CD8-positive, alpha-beta memory T cell (primary cell): ENCODE measurements around the gene FATE1. TPM values are rescaled to one million over a fixed set of nuclear protein-coding genes. Genes with fewer than 3 reads are reported as not detected.

Experiments
- CTCF ChIA-PET: fragments of 350-600 bp; sonication (Branson Sonifier 250); formaldehyde crosslinking; loops from one replicate; lab custom pipeline; 2021; ENCODE audit warnings: antibody characterized with exemption; lab: Charles Lee
- POLR2A ChIA-PET: fragments of 350-600 bp; sonication (Branson Sonifier 250); formaldehyde crosslinking; loops from one replicate; lab custom pipeline; 2021; ENCODE audit warnings: antibody characterized with exemption; lab: Charles Lee
- DNase-seq, 5 donors: peaks; one replicate each; pipeline versions ENCODE4 v3.0.0 to v3.0.0-alpha.2; 2020 to 2022; ENCODE audit warnings: mixed read lengths in 1 of 5
- H3K27ac ChIP-seq: one replicate; pipeline ENCODE4 v1.7.0; 2013; ENCODE audit warnings: low read depth, mild to moderate bottlenecking, low read length, moderate library complexity
- H3K27me3 ChIP-seq: 2 replicates; pipeline ENCODE4 v1.7.0; 2013; ENCODE audit warnings: low read length, mild to moderate bottlenecking; ENCODE audit not compliant: insufficient read depth, poor library complexity, severe bottlenecking
- H3K36me3 ChIP-seq: 2 replicates; pipeline ENCODE4 v1.7.0; 2013; ENCODE audit warnings: mild to moderate bottlenecking, low read length, moderate library complexity; ENCODE audit not compliant: insufficient read depth
- H3K4me1 ChIP-seq: 2 replicates; pipeline ENCODE4 v1.7.0; 2013; ENCODE audit warnings: mild to moderate bottlenecking, low read length, moderate library complexity; ENCODE audit not compliant: insufficient read depth
- H3K4me3 ChIP-seq: 2 replicates; pipeline ENCODE4 v1.7.0; 2013; ENCODE audit warnings: mild to moderate bottlenecking, low read length
- H3K9me3 ChIP-seq: 2 replicates; pipeline ENCODE4 v1.7.0; 2013; ENCODE audit warnings: mild to moderate bottlenecking, low read length
- H3K27ac Mint-ChIP-seq, 8 donors: one replicate each; pipeline ENCODE4 v1.8.0; 2020 to 2021; ENCODE audit warnings: mixed read lengths in 8 of 8, mild to moderate bottlenecking in 6 of 8, inconsistent platforms in 3 of 8, moderate library complexity in 3 of 8
- H3K27me3 Mint-ChIP-seq, 2 donors: one replicate each; pipeline ENCODE4 v1.8.0; 2020 to 2021; ENCODE audit warnings: mixed read lengths in 2 of 2, mild to moderate bottlenecking in 1 of 2, moderate library complexity in 1 of 2
- H3K36me3 Mint-ChIP-seq, 3 donors: one replicate each; pipeline ENCODE4 v1.8.0; 2020 to 2021; ENCODE audit warnings: mixed read lengths in 3 of 3, inconsistent platforms in 1 of 3, mild to moderate bottlenecking in 1 of 3
- H3K4me1 Mint-ChIP-seq, 3 donors: one replicate each; pipeline ENCODE4 v1.8.0; 2020 to 2021; ENCODE audit warnings: mixed read lengths in 3 of 3, inconsistent platforms in 1 of 3, mild to moderate bottlenecking in 1 of 3
- H3K4me3 Mint-ChIP-seq, 7 donors: one replicate each; pipeline ENCODE4 v1.8.0; 2020 to 2021; ENCODE audit warnings: mixed read lengths in 7 of 7, mild to moderate bottlenecking in 6 of 7, moderate library complexity in 4 of 7, inconsistent platforms in 2 of 7
- H3K9me3 Mint-ChIP-seq, 5 donors: one replicate each; pipeline ENCODE4 v1.8.0; 2020 to 2022; ENCODE audit warnings: mixed read lengths in 5 of 5, mild to moderate bottlenecking in 3 of 5, moderate library complexity in 2 of 5, inconsistent platforms in 1 of 5
- polyA plus RNA-seq: library from polyadenylated mRNA; unstranded; fragments of 300-500 nt; fragmentation: Illumina TruSeq; gene quantifications from one replicate; pipeline ENCODE4 v1.2.3, GENCODE V29; 2021
- total RNA-seq, 2 experiments: library from RNA; stranded (reverse); gene quantifications; one replicate each; pipeline ENCODE4 v1.2.3, GENCODE V29; 2021

The FATE1 gene
- total and polyA plus RNA-seq, 3 experiments from 2014 or later: not detected

DNA sequence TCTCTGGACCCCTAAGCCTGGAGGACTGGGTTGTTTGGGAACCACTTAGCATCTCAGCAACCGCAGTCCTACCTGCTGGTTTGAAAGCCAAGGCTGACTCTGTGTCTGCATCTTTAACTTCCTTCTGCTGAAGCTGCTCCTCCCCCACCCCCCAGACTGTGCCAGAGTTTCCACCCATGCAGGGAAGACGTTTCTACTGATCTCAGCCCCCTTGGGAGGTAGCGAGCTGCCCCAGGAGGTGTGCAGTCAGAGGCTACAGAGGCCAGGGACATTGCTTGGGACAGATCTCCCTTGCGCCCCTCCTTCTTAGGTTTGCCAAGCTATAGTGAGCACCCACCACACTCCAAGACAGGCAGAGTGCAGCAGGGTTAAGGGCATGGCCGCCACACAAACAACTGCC, 4.7 kb upstream of the FATE1 start:
- no peaks in the 10 kb centered on the region for H3K36me3 Mint-ChIP-seq
- H3K27ac Mint-ChIP-seq: no peak overlapping the region
- H3K4me1 ChIP-seq: no peaks in the 10 kb centered on the region
- no peaks in the 10 kb centered on the region for H3K9me3 Mint-ChIP-seq
- no peak overlapping the region for H3K4me3 ChIP-seq
- H3K4me1 Mint-ChIP-seq: no peaks in the 10 kb centered on the region
- H3K9me3 ChIP-seq: no peaks in the 10 kb centered on the region
- ChIA-PET CTCF (no interaction called here), POLR2A (no interaction called here)
- H3K27me3 ChIP-seq: no peaks in the 10 kb centered on the region
- DNase-seq: no peak
- H3K27me3 Mint-ChIP-seq: peaks cover 4 to 6% of the 10 kb centered on the region in 2 donors
- H3K4me3 Mint-ChIP-seq: no peak overlapping the region
- no peaks in the 10 kb centered on the region for H3K36me3 ChIP-seq
- no peak overlapping the region for H3K27ac ChIP-seq

DNA sequence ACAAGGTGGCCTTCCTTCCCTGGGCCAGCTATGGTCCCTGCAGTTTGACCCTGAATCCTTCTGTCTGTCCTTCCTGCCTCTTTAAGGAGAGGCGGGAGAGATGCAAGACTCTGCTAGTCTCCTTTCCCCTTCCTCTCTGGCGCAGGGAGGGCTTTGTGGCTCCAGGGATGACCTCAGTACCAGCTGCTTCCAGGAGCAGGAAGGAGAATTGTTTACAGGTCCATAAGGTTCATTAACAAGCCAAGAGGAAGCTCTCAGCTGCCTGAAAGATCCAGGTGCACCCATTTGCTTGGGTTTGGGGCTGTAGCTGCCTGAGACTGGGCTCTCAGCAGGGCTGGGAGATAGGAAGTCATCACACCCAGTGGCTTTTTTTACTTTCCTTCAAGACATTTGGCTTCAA, 4.0 kb upstream of the FATE1 start:
- CTCF ChIA-PET: no interaction called here
- H3K4me3 Mint-ChIP-seq: no peak overlapping the region

DNA sequence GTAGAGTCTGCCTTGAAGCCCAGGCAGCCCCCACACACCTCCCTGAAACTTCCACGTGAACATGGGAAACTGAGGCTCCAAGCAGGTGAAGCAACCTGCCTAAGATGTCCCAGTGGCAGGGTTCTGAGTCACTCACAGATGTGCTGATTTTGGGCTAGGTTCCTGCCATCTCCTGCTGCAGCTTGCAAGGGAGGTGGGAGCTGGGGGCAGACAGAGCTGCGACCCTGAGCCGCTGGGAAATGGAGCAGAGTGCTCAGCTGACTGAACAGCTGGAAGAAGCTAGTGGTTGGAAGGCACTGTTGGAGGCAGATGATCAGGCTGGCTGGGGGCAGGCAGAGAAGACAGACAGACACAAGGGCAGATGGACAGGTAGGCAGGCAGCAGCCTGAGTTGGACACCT, 3.6 kb upstream of the FATE1 start:
- Histone ChIP-seq H3K4me3 (no peak overlapping the region), H3K27me3 (no peaks in the 10 kb centered on the region), H3K4me1 (no peaks in the 10 kb centered on the region), H3K9me3 (no peaks in the 10 kb centered on the region), H3K36me3 (no peaks in the 10 kb centered on the region), H3K27ac (no peak overlapping the region)
- POLR2A ChIA-PET: no interaction called here
- Mint-ChIP-seq H3K4me3 (no peak overlapping the region), H3K9me3 (no peaks in the 10 kb centered on the region), H3K4me1 (no peaks in the 10 kb centered on the region), H3K27me3 (peaks cover 5 to 7% of the 10 kb centered on the region in 2 donors), H3K36me3 (no peaks in the 10 kb centered on the region), H3K27ac (no peak overlapping the region)
- CTCF ChIA-PET: no interaction called here
- no peak for DNase-seq

More for the DNA sequence above, 4.0 kb upstream of the FATE1 start:
- H3K27me3 Mint-ChIP-seq: peaks cover 6 to 7% of the 10 kb centered on the region in 2 donors
- no peaks in the 10 kb centered on the region for H3K27me3 ChIP-seq
- H3K9me3 ChIP-seq: no peaks in the 10 kb centered on the region
- no peaks in the 10 kb centered on the region for H3K9me3 Mint-ChIP-seq
- POLR2A ChIA-PET: no interaction called here
- H3K27ac Mint-ChIP-seq: peak overlapping the region in 1 of 8 donors; percentile 1
- H3K4me1 Mint-ChIP-seq: no peaks in the 10 kb centered on the region
- no peaks in the 10 kb centered on the region for H3K4me1 ChIP-seq
- H3K36me3 ChIP-seq: no peaks in the 10 kb centered on the region
- H3K27ac ChIP-seq: no peak overlapping the region
- no peak overlapping the region for H3K4me3 ChIP-seq
- no peak for DNase-seq
- no peaks in the 10 kb centered on the region for H3K36me3 Mint-ChIP-seq

DNA sequence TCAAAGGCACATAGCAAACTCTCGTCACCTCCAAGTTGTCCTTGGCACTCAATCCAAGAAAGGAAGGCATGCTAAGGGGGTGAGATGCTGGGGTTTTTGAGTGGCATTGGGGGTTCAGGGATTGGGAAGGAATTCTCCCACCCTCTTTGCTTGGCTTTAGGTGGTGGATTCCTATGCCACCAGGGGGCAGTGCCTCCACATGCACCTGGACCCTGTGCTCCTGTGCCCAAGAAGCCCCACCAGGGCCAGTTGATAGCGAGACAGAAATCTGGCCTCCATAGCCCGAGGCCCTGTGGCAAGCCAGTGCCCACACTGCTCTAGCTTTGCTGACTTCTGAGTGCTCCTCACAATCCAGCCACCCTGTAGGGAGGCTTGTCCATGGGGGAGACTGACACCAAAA, 2.0 kb upstream of the FATE1 start:
- H3K9me3 Mint-ChIP-seq: no peaks in the 10 kb centered on the region
- CTCF ChIA-PET: no interaction called here

DNA sequence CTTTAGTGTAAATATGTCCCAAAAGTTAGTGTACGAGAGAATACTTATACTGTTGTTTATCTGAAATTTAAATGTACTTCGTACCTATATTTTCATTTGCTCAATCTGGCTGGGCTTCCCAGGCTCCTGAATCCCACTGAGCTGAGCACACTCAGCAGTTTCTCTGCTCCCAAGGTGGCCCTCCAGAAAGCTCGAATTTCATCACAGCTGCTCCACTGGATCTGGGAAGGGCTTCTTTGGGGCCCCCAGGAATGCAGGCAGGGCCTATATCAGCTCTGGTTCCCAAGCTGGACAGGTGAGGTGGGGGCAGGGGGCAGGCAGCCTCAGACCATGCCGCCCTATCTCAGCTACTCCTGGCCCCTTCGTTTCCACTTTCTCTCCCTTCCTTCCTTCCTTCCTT, 1.5 kb upstream of the FATE1 start:
- CTCF ChIA-PET: no interaction called here
- H3K36me3 ChIP-seq: no peaks in the 10 kb centered on the region
- H3K4me1 Mint-ChIP-seq: no peaks in the 10 kb centered on the region
- no peak for DNase-seq
- H3K9me3 ChIP-seq: no peaks in the 10 kb centered on the region
- H3K27me3 Mint-ChIP-seq: peaks cover 3 to 7% of the 10 kb centered on the region in 2 donors
- H3K4me3 Mint-ChIP-seq: no peak overlapping the region
- no peaks in the 10 kb centered on the region for H3K36me3 Mint-ChIP-seq
- no peaks in the 10 kb centered on the region for H3K9me3 Mint-ChIP-seq
- no peaks in the 10 kb centered on the region for H3K27me3 ChIP-seq
- no peaks in the 10 kb centered on the region for H3K4me1 ChIP-seq
- POLR2A ChIA-PET: no interaction called here
- no peak overlapping the region for H3K27ac ChIP-seq
- no peak overlapping the region for H3K27ac Mint-ChIP-seq
- H3K4me3 ChIP-seq: no peak overlapping the region

More for the DNA sequence above, 2.0 kb upstream of the FATE1 start:
- Mint-ChIP-seq H3K4me1 (no peaks in the 10 kb centered on the region), H3K27me3 (peaks cover 3 to 7% of the 10 kb centered on the region in 2 donors), H3K4me3 (no peak overlapping the region), H3K36me3 (no peaks in the 10 kb centered on the region), H3K27ac (no peak overlapping the region)
- H3K36me3 ChIP-seq: no peaks in the 10 kb centered on the region
- no peaks in the 10 kb centered on the region for H3K9me3 ChIP-seq
- no peak for DNase-seq
- H3K27me3 ChIP-seq: no peaks in the 10 kb centered on the region
- H3K27ac ChIP-seq: no peak overlapping the region
- POLR2A ChIA-PET: no interaction called here
- no peaks in the 10 kb centered on the region for H3K4me1 ChIP-seq
- no peak overlapping the region for H3K4me3 ChIP-seq

DNA sequence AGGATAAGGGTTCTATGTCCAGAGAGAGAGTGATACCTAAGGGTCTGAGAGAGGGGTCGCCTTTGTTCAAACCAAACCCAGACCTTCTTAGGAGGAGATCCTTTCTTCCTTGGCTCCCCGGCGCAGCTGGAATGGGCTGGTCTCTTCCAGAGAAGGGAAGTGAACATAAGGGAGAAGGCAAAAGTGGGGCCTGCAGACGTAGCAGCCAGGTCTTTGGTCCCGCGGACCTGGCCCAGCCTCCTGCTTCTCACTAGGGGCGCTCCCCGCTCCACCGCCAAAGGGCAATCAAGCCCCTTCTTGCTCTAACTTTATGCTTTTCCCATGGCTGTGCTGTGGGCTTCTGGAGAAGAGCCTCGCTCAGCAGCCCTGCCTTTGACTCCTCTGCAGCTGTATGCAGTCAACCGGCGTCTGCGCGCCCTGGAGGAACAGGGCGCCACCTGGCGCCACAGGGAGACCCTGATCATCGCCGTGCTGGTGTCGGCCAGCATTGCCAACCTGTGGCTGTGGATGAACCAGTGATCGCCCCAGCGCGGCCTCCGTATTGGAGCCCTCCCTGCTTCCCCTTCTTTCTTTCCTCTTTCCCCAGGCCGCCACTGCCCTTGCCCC, 6.5 kb downstream of the FATE1 start:
- H3K4me1 ChIP-seq: no peaks in the 10 kb centered on the region
- peaks cover 0 to 18% of the 10 kb centered on the region in 2 donors for H3K27me3 Mint-ChIP-seq
- no peak overlapping the region for H3K4me3 Mint-ChIP-seq
- no peak for DNase-seq
- ChIA-PET POLR2A (no interaction called here), CTCF (no interaction called here)
- no peaks in the 10 kb centered on the region for H3K36me3 ChIP-seq
- H3K9me3 ChIP-seq: no peaks in the 10 kb centered on the region
- H3K36me3 Mint-ChIP-seq: no peaks in the 10 kb centered on the region
- H3K4me1 Mint-ChIP-seq: no peaks in the 10 kb centered on the region
- no peaks in the 10 kb centered on the region for H3K27me3 ChIP-seq
- H3K27ac ChIP-seq: no peak overlapping the region
- no peak overlapping the region for H3K27ac Mint-ChIP-seq
- no peaks in the 10 kb centered on the region for H3K9me3 Mint-ChIP-seq
- no peak overlapping the region for H3K4me3 ChIP-seq

DNA sequence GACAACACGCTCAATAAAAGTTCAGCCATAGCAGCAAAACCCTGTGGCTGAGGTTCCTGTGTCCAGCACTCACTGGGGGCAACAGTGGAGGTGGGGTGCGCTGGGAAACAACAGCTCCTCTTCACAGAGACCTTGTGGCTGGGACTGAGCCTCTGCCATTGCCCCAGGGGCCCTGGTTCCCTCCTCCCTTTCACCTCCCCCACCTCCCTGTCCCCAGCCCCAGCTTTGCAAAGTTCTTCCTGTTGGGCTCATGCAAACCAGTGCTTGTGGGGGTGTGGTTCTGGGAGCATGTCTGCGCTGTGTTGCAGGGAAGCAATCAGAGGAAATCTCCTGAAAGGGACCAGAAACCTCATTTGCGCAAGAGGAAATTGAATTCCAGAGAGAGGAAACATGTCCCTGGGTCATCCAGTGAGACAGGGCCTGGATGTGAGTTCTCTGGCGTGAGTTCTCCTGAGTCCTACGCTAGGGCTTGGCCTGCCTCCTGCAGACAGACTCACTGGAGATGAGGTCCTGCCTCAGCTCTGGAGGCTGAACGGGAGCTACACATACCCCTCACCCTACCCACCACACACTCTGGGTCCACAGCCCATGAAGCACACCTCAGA, 7.4 kb downstream of the FATE1 start:
- no peaks in the 10 kb centered on the region for H3K4me1 ChIP-seq
- H3K9me3 Mint-ChIP-seq: no peaks in the 10 kb centered on the region
- H3K36me3 Mint-ChIP-seq: no peaks in the 10 kb centered on the region
- CTCF ChIA-PET: no interaction called here
- POLR2A ChIA-PET: no interaction called here
- no peak overlapping the region for H3K27ac Mint-ChIP-seq
- no peak overlapping the region for H3K4me3 ChIP-seq
- H3K4me1 Mint-ChIP-seq: no peaks in the 10 kb centered on the region
- H3K36me3 ChIP-seq: no peaks in the 10 kb centered on the region
- H3K27me3 ChIP-seq: no peaks in the 10 kb centered on the region
- no peak overlapping the region for H3K27ac ChIP-seq
- DNase-seq: no peak
- H3K27me3 Mint-ChIP-seq: peaks cover 0 to 18% of the 10 kb centered on the region in 2 donors
- no peak overlapping the region for H3K4me3 Mint-ChIP-seq
- no peaks in the 10 kb centered on the region for H3K9me3 ChIP-seq

DNA sequence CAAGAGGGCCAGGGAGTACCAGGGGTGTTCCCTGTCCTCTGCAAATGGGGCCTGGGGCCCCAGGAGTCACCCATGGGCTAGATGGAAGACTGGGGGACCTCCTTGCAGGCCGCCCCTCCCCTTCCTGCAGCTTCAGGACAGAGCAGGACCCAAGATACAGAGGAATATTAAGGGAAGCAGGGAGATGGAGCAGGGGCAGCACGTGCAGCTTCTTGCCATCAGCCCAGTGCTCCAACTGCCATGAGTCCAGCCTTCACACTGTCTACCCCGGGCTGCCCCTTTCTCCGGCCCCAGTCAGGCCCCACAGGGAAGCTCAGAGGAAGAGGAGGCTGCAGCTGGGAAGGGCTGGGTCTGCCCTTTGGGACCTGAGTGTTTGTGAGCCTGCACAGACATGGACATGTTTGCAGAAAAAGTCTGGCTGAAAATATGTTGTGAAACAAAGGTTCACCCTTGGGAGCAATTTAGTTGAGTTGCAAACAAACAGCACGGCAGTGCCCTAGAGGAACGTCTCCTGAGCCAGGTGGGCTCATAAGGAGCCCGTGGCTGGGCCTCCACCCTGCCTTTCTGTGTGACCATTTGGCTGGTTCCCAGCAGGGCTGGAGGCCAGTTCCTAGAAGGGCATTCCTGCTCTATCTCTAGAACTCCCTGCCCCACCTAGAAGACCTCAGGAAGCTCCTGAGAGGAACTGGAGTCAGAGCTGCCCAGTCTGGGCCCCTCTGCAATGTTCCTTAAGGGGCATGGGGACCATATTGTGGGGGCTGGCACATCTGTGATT, 8.9 kb downstream of the FATE1 start:
- no peaks in the 10 kb centered on the region for H3K36me3 ChIP-seq
- no peaks in the 10 kb centered on the region for H3K4me1 Mint-ChIP-seq
- no peak overlapping the region for H3K27ac Mint-ChIP-seq
- H3K27me3 Mint-ChIP-seq: peaks cover 0 to 18% of the 10 kb centered on the region in 2 donors
- no peak overlapping the region for H3K4me3 ChIP-seq
- no peaks in the 10 kb centered on the region for H3K4me1 ChIP-seq
- no peaks in the 10 kb centered on the region for H3K36me3 Mint-ChIP-seq
- H3K9me3 ChIP-seq: no peaks in the 10 kb centered on the region
- no peaks in the 10 kb centered on the region for H3K27me3 ChIP-seq
- H3K27ac ChIP-seq: no peak overlapping the region
- ChIA-PET POLR2A (no interaction called here), CTCF (no interaction called here)
- no peak for DNase-seq
- H3K4me3 Mint-ChIP-seq: no peak overlapping the region
- H3K9me3 Mint-ChIP-seq: no peaks in the 10 kb centered on the region
